NCI-H1694 (cell line): ENCODE results near the gene SPTB.
A peak's percentile ranks its signal among the peaks of the same experiment; 100 is the strongest.

Source experiments
- DNase-seq: peaks from one replicate; lab custom pipeline; 2025; lab: John Stamatoyannopoulos, UW

Gene SPTB

DNA sequence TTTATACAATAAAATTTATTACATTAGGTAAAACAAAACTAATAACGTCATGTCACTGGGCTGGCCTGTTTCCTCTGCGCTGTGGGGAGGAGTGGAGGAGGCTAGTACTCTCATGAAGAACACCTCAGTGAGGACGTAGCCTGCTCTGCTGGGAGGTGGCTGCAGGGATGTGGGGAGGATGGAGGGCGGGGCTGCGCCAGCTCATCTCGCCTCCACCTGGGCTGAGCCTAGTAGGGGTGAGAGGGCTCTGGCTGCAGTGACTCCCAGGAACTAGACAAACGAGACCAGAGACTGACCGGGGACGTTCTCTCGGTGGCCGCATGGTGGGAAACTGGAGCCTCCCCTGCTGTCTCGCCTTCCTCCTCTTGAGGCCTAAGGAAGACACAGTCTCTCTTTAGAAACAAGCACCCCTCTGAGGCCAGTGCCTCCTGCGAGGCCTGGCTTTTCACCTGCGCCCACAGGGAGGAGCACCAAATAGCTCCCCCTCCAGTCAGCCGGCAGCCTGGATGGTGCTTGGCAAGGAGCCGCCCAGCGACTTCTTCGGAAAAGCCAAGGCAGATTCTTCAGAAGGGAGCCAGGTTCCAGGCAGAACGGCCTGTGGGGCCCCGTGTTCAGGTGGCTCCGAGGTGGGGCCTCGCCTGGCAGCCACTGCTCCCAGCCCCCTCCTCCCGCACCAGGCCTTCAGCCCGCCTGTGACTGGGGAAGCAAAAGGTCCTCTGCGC, 113.1 kb downstream of the SPTB start:
- no peak for DNase-seq

DNA sequence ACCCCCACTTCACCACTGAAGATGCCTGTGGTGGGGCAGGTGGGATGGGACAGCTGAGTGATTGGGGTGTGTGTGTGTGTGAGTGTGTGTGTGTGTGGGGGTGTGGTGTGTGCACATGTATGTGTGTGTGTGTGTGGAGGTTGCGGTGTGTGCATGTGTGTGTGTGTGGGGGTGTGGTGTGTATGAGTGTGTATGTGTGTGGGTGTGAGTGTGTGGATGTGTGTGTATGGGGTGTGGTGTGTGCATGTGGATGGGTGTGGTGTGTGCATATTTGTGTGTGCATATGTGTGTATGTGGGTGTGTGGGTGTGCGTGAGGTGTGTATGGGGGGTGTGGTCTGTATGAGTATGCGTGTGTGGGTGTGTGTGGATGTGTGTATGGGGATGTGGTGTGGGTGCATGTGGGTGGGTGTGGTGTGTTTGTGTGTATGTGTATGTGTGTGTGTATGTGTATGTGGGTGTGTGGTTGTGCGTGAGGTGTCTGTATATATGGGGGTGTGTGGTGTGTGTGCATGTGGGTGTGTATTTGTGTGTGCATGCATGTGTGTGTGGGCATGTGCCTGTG, 113.9 kb downstream of the SPTB start:
- DNase-seq, result no peak

DNA sequence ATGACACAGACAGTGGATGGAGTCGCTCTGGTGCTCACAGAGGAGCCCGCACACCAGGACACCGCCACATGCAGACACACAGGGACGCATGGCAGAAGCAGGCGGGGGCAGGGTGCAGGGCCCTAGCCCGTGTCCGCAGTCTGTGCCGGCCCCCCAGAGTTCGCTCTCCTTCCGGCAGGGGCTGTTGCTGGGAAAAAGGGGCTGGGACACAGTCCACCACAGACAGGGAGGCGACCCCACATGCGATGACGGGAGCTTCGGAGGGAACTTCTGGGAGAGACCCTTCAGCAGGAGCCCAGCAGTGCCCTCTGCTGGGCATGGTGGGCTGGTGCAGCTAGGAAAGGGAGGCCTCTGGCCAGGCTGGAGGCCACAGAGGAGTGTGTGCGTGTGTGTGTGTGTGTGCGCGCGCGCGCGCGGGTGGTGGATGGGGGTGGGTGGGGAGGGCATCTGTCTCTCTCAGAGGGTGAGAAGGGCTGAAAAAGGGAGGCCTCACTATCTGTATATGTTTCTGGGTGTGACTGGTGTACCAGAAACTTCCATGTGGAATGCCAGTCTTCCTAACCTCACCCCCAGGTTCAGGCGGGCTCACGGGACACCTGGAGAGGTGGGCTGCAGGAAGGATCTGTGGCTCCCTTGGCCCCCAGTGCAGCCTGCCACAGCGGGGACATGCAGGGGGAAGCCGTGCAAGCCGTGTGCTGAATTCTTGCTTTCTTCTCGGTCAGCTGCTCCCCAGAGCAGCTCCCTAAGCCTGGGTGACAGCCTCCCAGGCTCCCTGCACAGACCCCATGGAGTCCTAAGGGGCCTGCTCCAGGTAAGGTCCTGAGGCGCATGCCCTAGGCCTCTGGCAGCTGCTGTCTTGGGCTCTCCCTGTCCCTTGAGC, 114.8 kb downstream of the SPTB start:
- DNase-seq, result peak; percentile 96

DNA sequence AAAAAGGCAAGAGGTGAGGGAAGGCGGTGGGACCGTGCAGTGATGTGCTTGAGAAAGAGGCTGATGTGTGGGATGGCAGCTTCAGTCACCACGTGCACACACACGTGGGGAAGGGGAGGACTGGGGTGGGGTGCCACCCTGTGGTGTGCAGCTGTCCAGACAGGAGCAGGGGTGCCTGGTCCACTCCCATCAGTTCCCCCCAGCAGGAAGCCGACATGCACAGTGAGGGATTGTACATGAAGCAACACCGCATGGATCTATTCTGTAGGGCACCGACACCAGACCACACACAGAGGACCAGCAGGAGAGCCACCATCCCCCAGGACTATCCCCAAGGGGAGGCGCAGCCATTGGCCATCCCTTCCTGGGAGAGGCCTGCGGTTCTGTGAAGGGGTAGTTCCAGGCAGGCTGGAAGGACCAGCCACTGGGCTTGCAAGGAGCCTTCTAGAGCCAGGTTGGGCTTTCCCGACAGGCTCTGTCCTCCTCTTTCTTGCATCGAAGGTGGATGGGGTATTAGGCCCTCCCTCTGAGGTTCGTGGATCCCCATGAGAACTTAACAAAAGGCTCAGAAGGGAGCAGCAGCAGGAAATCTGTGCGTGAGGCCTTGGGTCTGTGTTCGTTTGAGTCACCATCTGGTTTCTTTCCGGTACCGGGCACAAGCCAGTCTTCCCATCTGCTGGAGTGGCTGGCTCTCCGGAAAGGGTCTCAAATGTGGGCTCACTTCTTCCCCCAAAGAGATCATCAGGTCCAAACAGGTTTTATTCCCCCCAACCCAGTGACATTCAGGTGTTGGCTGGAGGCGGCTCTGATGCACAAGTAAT, 115.7 kb downstream of the SPTB start:
- DNase-seq, result peak; percentile 74

DNA sequence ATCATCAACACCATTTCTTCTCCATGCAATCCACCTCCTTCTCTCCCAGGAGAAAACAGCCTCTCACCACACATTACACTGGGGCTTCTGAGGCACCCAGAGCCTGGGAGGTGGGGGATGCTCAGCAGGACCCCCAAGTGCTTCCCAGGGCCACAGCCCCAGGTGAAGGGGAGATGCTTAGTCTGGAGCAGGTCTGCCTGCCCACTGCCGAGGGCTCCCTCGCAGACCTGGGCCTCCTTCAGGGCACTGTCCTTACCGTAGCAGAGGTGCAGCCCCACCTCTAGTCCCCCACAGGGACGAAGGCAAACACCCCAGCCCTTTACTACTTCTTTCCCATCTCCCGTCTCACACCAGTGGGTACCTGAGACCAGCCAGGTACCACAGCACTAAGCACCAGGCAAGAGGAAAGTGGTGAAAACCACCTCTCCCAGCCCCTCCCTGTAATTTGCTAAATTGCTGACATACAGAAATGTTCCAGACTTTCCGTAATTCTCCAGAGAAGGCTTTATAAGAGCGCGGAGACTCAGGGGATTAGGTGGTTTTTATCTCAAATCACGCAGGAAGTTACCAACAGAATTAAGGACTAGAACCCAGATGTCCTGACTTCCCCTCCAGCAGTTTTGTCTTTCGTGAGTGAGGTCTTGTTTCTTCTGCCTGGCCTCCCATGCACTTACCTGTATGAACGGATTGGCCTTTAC, 116.5 kb downstream of the SPTB start:
- DNase-seq, result no peak

DNA sequence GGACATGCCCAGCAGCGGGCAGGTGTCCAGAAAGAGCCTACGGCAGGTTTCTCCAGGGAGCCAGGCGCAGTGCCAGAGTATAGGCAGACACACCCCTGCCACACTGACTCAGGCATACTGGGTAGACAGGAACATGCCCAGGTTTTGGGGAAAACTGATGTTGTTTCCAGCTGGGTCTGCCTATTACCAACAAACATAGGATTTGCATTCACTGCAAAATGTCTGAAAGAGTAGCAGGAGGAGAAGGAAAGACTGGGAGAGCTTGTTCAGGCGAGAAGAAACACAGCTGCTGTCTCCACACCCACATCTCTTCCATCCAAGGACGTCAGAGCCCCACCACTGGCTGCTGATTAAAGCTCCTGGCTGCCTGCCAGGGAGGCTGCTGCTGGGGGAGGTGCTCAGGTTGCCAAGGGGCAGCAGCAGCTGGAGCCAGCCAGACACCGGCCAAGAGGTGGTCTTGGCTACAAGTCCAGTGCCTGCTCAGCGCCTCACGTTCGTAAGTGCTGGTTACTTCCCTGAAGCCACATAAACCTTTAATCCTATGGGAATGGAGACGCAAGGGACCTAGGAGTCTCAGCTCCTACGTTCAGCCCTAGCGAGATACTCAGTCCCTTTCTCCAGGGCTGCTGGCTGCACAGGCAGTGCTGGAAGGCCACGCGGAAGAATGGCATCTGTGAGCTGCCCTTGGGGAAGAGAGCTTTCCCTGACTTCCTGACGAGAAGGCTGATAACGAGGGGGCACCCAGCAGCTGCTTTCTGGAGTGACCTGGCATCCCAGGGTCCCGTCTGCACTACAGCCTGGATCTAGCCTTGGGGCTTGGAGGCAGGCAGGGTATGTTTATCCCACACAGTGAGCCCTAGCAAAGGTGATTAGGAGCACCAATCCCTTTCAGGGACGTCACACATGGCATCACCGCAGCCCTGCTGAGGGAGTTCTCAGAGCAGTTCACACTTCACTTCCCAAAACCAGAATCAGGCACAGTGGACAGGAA, 117.4 kb downstream of the SPTB start:
- DNase-seq, result peak; percentile 92

DNA sequence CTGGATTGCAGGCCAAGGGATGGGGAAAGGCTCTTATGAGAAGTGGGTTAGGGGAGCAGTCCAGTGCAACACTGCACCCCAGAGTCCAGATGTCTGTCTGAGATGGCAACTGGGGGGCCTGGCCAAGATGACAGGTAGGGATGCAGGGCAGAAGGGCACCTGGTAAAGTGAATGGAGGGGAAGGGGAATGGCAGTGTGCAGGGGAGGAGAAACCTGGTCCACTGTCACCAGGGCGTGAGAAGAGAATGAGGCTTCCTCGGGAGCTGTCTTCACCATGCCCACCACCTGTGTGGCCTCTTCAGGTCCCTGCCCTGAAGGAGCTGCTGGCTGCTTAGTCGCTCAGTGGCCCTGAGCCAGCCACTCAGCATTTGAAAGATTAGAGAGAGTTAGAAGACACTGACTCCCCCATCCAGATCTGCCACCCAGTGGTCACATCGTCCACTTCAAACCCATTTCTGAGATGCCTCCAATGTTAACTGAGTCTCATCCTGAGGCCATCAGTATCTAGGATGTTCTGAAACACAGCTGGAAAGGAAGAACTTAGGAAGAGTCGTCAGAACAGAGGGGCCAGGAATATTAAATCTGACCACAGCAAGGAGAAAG, 118.2 kb downstream of the SPTB start:
- DNase-seq, result no peak

DNA sequence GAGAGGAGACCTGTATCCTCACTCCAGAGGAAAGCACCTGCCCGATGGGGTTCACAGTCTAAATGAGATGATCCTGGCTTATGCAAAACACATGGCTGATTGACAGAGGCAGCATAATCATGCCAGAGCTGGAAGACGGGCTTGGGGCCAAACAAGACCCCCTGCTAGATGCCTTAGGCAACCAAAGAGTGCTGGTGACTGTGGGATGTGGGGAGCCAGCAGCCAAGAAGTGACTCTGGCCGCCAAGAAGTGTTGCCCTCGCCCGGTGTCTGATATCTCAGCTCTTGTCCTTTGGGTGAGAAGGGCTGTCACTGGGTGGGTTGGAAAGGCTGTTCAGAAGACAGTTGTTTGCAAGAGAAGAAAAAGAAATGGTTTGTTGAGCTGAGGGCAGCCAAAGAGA, 118.8 kb downstream of the SPTB start:
- DNase-seq, result no peak

DNA sequence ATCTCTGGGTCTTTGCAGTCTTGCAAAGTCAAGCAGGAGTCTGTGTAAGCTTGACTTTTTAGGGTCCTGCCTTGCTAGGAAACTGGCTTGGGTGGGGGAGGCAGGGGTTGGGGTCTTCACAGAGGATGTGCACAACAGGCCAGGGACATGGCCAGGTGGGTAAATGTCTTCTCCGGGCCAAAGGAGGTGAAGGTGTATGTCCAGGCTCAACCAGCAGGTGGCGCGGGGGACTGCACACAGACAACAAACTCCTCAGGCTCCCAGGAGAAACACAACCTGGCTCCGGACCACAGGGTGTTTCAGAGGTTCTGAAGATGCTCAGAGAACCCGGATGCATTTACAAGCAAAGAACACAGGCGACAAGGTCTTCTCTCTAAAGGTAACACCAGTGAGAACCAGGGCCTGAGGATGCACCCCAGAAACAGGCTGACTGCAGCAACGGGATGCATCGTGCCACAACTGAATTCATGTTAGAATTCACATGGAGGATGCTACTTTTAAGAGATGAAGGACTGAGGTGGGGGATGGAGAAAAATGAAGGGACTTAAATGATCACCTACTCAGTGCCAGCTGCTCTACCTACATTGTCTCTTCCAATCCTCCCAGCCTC, 119.5 kb downstream of the SPTB start:
- peak; percentile 37 for DNase-seq

DNA sequence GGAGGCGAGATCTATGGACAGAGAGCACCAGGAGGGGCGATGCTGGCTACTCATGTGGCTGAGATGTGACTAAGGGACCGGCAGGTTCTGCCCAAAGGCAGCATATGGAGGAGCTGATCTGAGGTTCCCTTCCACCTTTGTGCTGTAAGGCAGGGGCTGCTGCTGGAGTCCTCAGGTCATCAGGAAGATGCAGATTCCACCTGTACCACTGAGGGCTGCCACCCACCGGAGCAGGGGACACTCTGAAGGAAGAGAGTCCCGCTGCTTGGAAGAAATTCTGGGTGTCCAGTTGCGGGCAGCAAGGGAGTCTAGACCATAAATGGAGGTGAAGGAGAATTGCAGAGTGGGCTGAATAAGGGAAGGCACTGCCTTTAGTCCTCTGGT, 120.2 kb downstream of the SPTB start:
- no peak for DNase-seq

DNA sequence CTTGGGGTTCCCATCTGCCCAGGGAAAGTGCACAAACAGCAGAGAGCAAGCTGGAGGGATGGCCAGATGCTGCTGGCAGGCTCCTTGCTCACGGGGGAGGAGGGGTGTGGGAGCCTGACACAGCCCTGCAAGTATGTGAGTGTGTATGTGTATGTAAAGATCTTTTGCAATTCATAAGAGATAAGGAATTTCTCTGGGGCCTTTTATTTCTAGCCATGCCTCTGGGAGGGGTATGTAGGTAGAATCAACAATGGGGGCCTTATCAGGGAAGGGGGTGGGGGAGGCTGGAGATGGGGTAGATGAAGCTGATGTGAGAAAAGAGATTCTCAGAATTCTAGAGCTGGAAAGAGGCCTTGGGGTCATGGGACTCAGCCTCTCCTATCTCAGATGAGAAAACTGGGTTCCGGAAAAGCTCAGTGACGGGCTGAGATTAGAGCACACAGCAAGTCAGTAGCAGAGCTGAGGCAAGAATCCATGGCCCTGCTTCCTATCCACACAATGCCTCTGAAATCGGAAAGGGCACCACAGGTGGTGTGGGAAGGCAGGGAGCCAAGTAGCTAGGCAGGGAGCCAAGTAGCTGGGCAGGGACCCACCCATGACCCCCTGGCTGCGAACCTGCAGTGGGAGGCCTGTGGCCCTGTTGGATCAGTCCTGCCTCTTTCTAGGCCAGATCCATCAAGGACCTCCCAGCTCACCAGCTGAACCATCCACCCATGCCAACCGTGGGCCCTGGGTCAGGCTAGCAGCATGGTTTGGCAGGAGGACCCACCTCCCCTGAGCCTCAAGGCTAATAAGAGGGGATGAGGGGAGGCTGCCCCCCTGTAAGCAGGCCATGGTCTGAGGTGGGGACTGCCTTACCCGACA, 120.8 kb downstream of the SPTB start:
- peak; percentile 85 for DNase-seq

DNA sequence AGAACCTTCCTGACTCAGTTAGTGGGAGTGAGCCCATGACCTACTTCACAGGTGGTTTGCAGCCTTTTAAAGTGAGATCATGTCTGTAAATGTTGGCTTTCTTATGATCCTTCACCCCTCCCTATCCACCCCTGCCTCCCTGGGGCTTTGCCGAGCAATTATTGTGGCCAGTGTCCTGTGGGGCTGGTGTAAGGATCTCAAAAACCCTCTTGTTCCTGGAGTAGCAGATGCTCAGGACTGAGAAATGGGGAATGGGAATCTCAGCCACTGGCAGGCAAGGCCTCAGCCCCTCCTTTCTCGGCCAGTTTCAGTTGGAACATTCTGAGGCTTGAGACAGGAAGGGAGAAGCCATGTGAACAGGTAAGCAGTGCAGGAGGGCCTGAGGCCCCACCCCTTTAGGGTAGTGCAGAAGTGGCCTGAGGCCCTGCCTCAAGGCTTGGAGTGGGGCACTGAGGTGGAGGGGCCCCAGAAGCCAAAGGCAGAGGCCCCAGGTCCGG, 121.6 kb downstream of the SPTB start:
- DNase-seq, result no peak

DNA sequence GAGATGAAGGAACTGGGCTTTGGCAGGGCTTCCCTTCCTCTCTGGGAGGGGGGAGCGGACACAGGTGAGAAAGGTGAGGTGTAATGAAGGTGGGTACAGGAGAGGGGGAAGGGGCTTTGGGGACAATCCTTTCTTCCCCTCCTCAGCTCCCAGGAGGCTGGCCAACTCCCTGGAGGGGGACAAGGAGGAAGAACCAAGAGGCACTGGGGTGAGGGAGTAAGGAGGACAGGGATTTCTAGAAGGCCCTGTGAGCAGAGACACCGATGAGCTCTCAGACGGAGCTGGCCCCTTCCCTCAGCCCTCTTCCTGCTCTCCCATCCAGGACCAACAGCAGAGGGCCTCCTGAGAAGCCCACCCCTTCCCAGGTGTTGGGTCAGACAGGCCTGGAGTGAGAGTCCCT, 122.1 kb downstream of the SPTB start:
- DNase-seq, result no peak

DNA sequence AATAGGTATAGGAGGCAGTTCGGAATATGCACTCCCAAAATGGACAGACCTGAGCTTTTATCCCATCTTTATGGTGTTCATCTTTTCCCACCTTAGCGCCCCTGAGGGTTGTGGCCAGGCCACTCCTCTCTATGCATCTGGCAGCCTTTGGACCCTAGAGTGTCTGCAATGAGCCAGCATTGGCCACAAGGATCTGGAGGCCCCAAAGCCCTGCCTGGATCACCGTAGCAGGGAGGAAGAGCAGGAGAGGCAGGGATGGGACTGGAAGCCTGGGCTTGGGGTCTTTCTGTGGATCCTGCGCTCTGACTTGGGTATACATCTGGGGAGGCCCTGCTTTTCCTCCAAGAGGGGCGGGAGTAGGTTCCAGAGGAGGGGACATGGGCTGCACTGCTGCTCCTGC, 123.0 kb downstream of the SPTB start:
- DNase-seq, result no peak

DNA sequence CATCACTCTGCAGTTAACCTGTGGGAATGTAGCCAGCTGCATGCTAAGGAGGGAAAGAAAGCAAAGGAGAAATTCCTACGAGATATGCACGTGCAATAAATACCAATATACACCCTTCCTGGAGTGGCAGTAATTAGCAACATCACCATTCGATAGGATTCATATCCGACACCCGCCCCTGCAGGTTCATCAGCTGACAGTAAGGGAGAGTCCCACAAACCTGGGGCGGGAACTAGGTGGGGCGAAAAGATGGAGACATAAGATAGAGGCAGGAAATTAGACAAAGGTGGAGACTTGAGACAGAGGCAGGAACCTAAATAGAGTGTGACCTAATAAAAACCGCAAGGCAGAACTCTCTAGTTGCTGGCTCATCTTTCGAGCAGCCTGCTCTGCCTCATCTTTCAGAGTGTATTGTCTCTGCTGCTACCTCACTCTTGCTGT, 123.9 kb downstream of the SPTB start:
- DNase-seq, result no peak

DNA sequence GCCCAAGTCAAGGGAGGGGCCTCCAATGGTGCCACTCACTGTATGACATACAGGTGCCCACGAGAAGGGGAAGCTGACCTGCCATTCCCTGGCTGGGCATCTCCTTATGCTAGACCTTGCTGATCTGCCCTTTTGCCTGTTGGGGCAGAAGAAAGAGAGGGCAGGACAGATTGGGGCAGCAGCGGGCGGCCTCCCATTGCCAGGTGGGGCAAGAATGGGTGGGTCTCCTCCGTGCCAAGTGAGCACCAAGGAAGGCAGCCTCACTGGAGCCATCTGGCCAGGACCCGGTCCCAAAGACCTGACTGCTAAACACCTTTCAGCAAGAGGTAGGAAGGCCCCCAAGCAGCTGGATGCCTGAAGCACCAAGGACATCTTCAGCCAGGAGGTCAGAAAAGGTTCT, 125.0 kb downstream of the SPTB start:
- DNase-seq, result no peak

DNA sequence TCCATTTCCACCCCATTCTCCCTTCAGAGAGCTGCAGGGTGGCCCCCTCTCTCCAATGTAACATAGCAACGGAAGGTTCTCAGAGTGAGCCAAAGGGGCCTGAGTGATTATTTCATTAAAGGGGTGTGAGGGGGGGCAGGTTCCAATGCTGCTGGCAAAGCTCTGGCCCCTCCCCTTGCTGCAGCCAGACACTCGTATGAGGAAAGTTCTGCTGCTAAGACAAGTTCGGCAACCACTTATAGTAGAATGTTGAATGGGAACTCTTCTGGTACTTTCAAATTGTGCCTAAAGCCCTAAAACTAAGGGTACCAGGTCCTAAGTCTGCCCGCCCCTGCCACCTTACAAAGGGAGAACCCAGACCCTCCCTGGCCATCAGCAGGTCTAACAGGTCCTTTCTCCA, 125.7 kb downstream of the SPTB start:
- no peak for DNase-seq

DNA sequence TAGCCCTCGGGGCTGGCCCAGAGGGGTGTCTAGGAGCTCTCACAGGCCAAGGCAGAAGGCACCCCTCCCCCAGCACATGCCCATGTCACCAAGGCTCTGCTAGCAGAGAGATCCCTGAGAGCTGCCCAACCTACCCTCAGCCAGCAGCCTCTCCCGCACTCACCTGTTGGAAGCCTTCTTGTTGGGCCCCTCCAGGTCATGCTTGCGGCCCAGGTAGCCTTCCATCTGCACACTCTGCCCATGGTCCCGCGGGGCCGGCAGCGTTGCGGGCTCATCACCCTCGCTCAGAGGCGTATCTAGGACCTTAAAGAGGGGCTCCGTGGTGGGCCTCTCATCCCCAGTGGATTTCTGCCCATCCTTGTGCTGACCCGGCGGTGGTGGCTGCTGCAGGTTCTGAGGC, 126.3 kb downstream of the SPTB start:
- no peak for DNase-seq
